K562 (cell line): Measurements from ENCODE around the gene NPB. TPM values are rescaled to one million over a fixed set of nuclear protein-coding genes. Genes with fewer than 3 reads are reported as not detected.

Experiments
- ATAC-seq: fragments of 200-7000 bp; cut with Tn5 transposase; 3 replicates; pipeline ENCODE4 v1.9.1; 2020; ENCODE audit warnings: moderate library complexity
- BruUV-seq: library from RNA; stranded (reverse); fragments of 400-500 nt; replicated peaks from 2 replicates; lab custom pipeline; 2021; lab: Mats Ljungman, UMichigan
- CTCF ChIA-PET: fragments of 300-600 bp; formaldehyde crosslinking; extraction: SDS; loops from one replicate; lab custom pipeline; 2021; ENCODE audit warnings: low intra/inter-chr PET ratio; lab: Yijun Ruan, JAX
- POLR2A ChIA-PET: fragments of 300-600, 350-650 bp; sonication (Branson Sonifier 250); formaldehyde crosslinking; extraction: SDS; loops from one replicate; lab custom pipeline; 2021; ENCODE audit warnings: antibody characterized with exemption, inconsistent platforms; lab: Yijun Ruan, JAX
- DNase-seq, 4 experiments: peaks; one replicate each; pipeline versions ENCODE4 v3.0.0 to v3.0.0-alpha.2; 2011 to 2018; ENCODE audit warnings: low spot score in 3 of 4, mixed read lengths in 3 of 4; ENCODE audit errors: extremely low read depth in 1 of 4
- FAIRE-seq: peaks from 2 replicates; lab custom pipeline; 2011; peaks lifted over from hg19 to GRCh38; lab: Jason Lieb, UNC
- H2AFZ ChIP-seq: 2 replicates; pipeline ENCODE4 v1.6.0; 2011; ENCODE audit warnings: low read depth, low read length, control low read depth, inconsistent platforms
- H3K27ac ChIP-seq: fragments of 200-600 bp; 3 replicates; pipeline ENCODE4 v1.8.0; 2011; ENCODE audit warnings: low read depth, mild to moderate bottlenecking, control low read depth, inconsistent platforms, low read length, moderate library complexity, mixed read lengths; ENCODE audit errors: extremely low read depth
- H3K27me3 ChIP-seq, 2 experiments: fragments of 300-600 bp in 1 of 2; 2 replicates in 1 of 2; 3 replicates in 1 of 2; pipeline versions ENCODE4 v1.6.0 to v1.8.0; 2011; ENCODE audit warnings: inconsistent platforms in 2 of 2, low read length in 2 of 2, mild to moderate bottlenecking in 1 of 2, mixed read lengths in 1 of 2, moderate library complexity in 1 of 2; ENCODE audit not compliant: control insufficient read depth in 2 of 2, insufficient read depth in 2 of 2
- H3K36me3 ChIP-seq: fragments of 300-600 bp; 3 replicates; pipeline ENCODE4 v1.8.0; 2011; ENCODE audit warnings: mild to moderate bottlenecking, low read length, inconsistent platforms; ENCODE audit not compliant: control insufficient read depth, insufficient read depth
- H3K4me1 ChIP-seq, 2 experiments: fragments of 200-600 bp in 1 of 2; replicated peaks in 1 of 2; 2 replicates in 1 of 2; 3 replicates in 1 of 2; pipeline versions ENCODE4 v1.5.1 to v1.8.0; 2011; ENCODE audit warnings: inconsistent platforms in 2 of 2, low read length in 2 of 2, mild to moderate bottlenecking in 1 of 2, mixed read lengths in 1 of 2, moderate library complexity in 1 of 2; ENCODE audit not compliant: control insufficient read depth in 2 of 2, insufficient read depth in 2 of 2
- H3K4me2 ChIP-seq: 2 replicates; pipeline ENCODE4 v1.6.1; 2011; ENCODE audit warnings: low read length, control low read depth, inconsistent platforms, mixed read lengths; ENCODE audit not compliant: insufficient read depth
- H3K4me3 ChIP-seq: fragments of 200-600 bp; sonication (generic), shearing (Covaris generic); 2 replicates; pipeline ENCODE4 v1.5.1; 2016; ENCODE audit warnings: control low read depth, inconsistent platforms
- H3K79me2 ChIP-seq: fragments of 200-600 bp; 3 replicates; pipeline ENCODE4 v1.8.0; 2011; ENCODE audit warnings: low read length, inconsistent platforms; ENCODE audit not compliant: control insufficient read depth, insufficient read depth
- H3K9ac ChIP-seq, 2 experiments: 2 replicates each; pipeline versions ENCODE4 v1.6.0 to v1.6.1; 2011; ENCODE audit warnings: low read depth in 2 of 2, low read length in 2 of 2, control low read depth in 1 of 2, inconsistent platforms in 1 of 2, mild to moderate bottlenecking in 1 of 2, mixed read lengths in 1 of 2; ENCODE audit not compliant: insufficient read depth in 1 of 2
- H3K9me1 ChIP-seq: one replicate; pipeline ENCODE4 v1.6.0; 2011; ENCODE audit warnings: inconsistent platforms, mild to moderate bottlenecking, low read length, moderate library complexity; ENCODE audit not compliant: control insufficient read depth, insufficient read depth
- H3K9me3 ChIP-seq: replicated peaks from 2 replicates; pipeline ENCODE4 v1.5.1; 2011; ENCODE audit warnings: low read depth, low read length, inconsistent platforms; ENCODE audit not compliant: control insufficient read depth, insufficient read depth
- H4K20me1 ChIP-seq: replicated peaks from 2 replicates; pipeline ENCODE4 v1.6.1; 2011; ENCODE audit warnings: low read length, inconsistent platforms, mixed read lengths; ENCODE audit not compliant: control insufficient read depth, insufficient read depth
- AFF4 ChIP-seq: sonication (generic); formaldehyde crosslinking; IDR thresholded peaks from 2 replicates; pipeline ENCODE4 v1.8.0; 2023; ENCODE audit warnings: mild to moderate bottlenecking, missing genetic modification reagents
- ARID4B ChIP-seq: sonication (generic); formaldehyde crosslinking; IDR thresholded peaks from 2 replicates; pipeline ENCODE4 v1.8.0; 2022; ENCODE audit warnings: mild to moderate bottlenecking, missing genetic modification reagents
- CAMTA2 ChIP-seq: fragments of 250-450 bp; sonication (Bioruptor Pico); conservative IDR thresholded peaks from 2 replicates; pipeline ENCODE4 v1.5.1; 2022
- CHD2 ChIP-seq: IDR thresholded peaks from 2 replicates; pipeline ENCODE4 v1.6.1; 2011; ENCODE audit warnings: low read depth, low read length
- FOS ChIP-seq: IDR thresholded peaks from 3 replicates; pipeline ENCODE4 v1.6.1; 2011; ENCODE audit not compliant: insufficient read length; ENCODE audit errors: extremely low read depth
- GTF2A2 ChIP-seq: IDR thresholded peaks from 2 replicates; pipeline ENCODE4 v1.6.1; 2016; ENCODE audit warnings: mild to moderate bottlenecking, missing genetic modification characterization, missing compliant biosample characterization
- HIVEP1 ChIP-seq: fragments of 250-450 bp; sonication (Bioruptor Pico); IDR thresholded peaks from 2 replicates; pipeline ENCODE4 v1.4.0; 2020; ENCODE audit warnings: mild to moderate bottlenecking
- LCOR ChIP-seq: sonication (generic); formaldehyde crosslinking; IDR thresholded peaks from 2 replicates; pipeline ENCODE4 v1.8.0; 2022; ENCODE audit warnings: mild to moderate bottlenecking, missing genetic modification reagents
- NR4A1 ChIP-seq, 2 experiments: fragments of 250-450 bp in 1 of 2; fragments of 450-650 bp in 1 of 2; sonication (Bioruptor Pico) in 1 of 2; IDR thresholded peaks; 2 replicates each; pipeline versions ENCODE4 v1.4.0 to v1.6.1; 2016 to 2020; ENCODE audit warnings: mild to moderate bottlenecking in 2 of 2, missing compliant biosample characterization in 1 of 2, missing genetic modification characterization in 1 of 2, moderate library complexity in 1 of 2
- PHF8 ChIP-seq: fragments of 200-600 bp; sonication (generic); IDR thresholded peaks from 2 replicates; pipeline ENCODE4 v1.6.1; 2012; ENCODE audit warnings: mixed run types, mild to moderate bottlenecking, inconsistent platforms, low read length, moderate library complexity, borderline replicate concordance
- SMAD3 ChIP-seq: fragments of 450-650 bp; formaldehyde crosslinking; conservative IDR thresholded peaks from 2 replicates; pipeline ENCODE4 v1.4.0; 2020; ENCODE audit warnings: mild to moderate bottlenecking
- WGBS: fragments of 100-300 bp; shearing (Covaris generic); methylation state at CpG from one replicate; pipeline ENCODE4 v1.1.6; 2016; ENCODE audit warnings: low coverage, mixed read lengths; ENCODE audit not compliant: insufficient coverage; ENCODE audit errors: missing lambda C conversion rate; 5-methylcytosine and 5-hydroxymethylcytosine counted together
- in situ Hi-C: fragments of 300-500 bp; cut with MboI; formaldehyde crosslinking; loops from 4 replicates; pipeline ENCODE4 v1.15.0; 2018; ENCODE audit warnings: inconsistent platforms, mixed read lengths
- intact Hi-C: fragments of 100-400 bp; cut with micrococcal nuclease; formaldehyde crosslinking; loops from 2 replicates; pipeline ENCODE4 v1.14.2; 2022
- polyA plus RNA-seq, 8 experiments: library from polyadenylated mRNA; depleted of rRNA in 4 of 8; stranded (reverse) in 5 of 8; unstranded in 3 of 8; fragments of >200 nt; fragmentation: Nextera tagmentation in 2 of 8; fragmentation: Illumina TruSeq in 1 of 8; extraction: Ambion mirVana in 2 of 8; extraction: Trizol in 1 of 8; gene quantifications; 2 replicates each; pipeline versions ENCODE4 v1.2.1 to v1.2.3, GENCODE V29; 2011 to 2014; ENCODE audit warnings: inconsistent platforms in 1 of 8, missing spikeins in 1 of 8
- total RNA-seq, 7 experiments: library from RNA; depleted of rRNA in 6 of 7; stranded (reverse); fragments of >200 nt in 6 of 7; fragmentation: Illumina TruSeq in 2 of 7; extraction: Trizol in 2 of 7; gene quantifications; 2 replicates each; pipeline versions ENCODE4 v1.2.1 to v1.2.3, GENCODE V29; 2011 to 2021; ENCODE audit warnings: low replicate concordance in 1 of 7
- TF ChIP-seq, protein P1 (sequence below): sonication (generic); formaldehyde crosslinking; IDR thresholded peaks from 2 replicates; pipeline ENCODE4 v1.8.1; 2022; ENCODE audit warnings: missing genetic modification reagents

NPB gene
- total and polyA plus RNA-seq, 9 of the 15 experiments (the other 6 are each of a cell fraction or from before 2014, with no cell fraction given): 0.03 to 0.61 (median 0.14) TPM; not detected in 2

DNA sequence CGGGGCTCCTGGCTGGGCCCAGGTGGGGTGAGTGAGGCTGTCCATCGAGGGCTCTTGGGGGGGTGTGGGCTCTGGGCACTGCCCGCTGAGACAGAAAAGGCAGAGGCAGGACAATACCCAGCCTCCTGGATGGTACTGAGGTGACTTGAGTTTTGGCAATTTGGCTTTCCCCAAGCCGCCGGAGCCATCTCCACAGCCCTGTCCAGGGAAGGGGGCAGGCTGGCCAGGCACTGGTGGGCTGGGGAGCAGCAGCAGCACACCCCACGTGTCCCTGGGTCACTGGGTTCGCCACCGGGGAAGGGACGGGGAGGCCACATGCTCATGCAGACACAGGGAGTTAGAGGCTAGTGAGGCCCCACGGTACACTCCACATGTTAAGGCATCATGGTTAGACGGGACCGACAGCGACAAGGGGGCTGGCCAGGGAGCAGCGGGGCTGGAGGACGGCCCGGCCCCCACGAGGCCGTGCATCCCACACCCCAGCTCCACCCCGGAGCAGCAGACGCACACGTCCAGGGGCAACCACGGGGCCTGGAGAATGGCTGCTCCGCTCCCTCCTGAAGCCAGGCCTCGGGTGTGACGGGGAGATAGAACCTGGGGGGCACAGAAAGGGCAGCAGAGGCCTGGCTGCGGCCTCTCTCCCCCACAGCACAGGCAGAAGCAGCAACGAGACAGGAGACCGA lies 33.9 kb upstream of the NPB start:
- Histone ChIP-seq H3K9me3 (no peaks in the 10 kb centered on the region), H3K9ac (peak overlapping the region; percentile 44 to 91; a peak in 3 of 4 replicates), H3K36me3 (peaks cover 57% of the 10 kb centered on the region), H3K4me2 (peak overlapping the region; percentile 21; the same call in 1 of the 2 replicates), H4K20me1 (peaks cover 41% of the 10 kb centered on the region), H3K27me3 (no peaks in the 10 kb centered on the region), H3K27ac (peak overlapping the region; percentile 93), H3K9me1 (no peaks in the 10 kb centered on the region), H3K4me1 (peaks cover 36 to 86% of the 10 kb centered on the region in 2 experiments), H2AFZ (no peak overlapping the region), H3K4me3 (no peak overlapping the region), H3K79me2 (peaks cover 66% of the 10 kb centered on the region)
- in situ Hi-C loops: no loop called here
- DNase-seq (peak in 2 of 4 experiments; percentile 26 to 32), FAIRE-seq (peak; percentile 77), ATAC-seq (peak; percentile 15)
- intact Hi-C loops: no loop called here
- BruUV-seq: no TSS peak
- ChIA-PET CTCF (no interaction called here), POLR2A (interaction anchor here (0.7 to 1.5 kb wide), 8 partner anchors 12 to 137 kb away, joined by 3 to 8 read pairs (median 3); no protein-coding TSS in a partner anchor)
- 25% methylated on average over 21 of the region's 28 CpGs for WGBS
- TF ChIP-seq HIVEP1 (CRISPR knock-in tag): no peak; the same call in 1 of the 2 replicates
- peak; percentile 8 for TF ChIP-seq AFF4 (CRISPR knock-in tag)
- no peak for TF ChIP-seq GTF2A2 (tag)
- TF ChIP-seq FOS: no peak
- TF ChIP-seq PHF8: no peak
- no peak for TF ChIP-seq CHD2
- TF ChIP-seq LCOR: 0 out of 2 replicates have a peak, but pooled peaks have one; percentile 18
- TF ChIP-seq, protein P1, sequence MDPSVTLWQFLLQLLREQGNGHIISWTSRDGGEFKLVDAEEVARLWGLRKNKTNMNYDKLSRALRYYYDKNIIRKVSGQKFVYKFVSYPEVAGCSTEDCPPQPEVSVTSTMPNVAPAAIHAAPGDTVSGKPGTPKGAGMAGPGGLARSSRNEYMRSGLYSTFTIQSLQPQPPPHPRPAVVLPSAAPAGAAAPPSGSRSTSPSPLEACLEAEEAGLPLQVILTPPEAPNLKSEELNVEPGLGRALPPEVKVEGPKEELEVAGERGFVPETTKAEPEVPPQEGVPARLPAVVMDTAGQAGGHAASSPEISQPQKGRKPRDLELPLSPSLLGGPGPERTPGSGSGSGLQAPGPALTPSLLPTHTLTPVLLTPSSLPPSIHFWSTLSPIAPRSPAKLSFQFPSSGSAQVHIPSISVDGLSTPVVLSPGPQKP (CRISPR knock-in tag): no peak
- no peak; the same call in 1 of the 2 replicates for TF ChIP-seq NR4A1 (CRISPR knock-in tag; IDR thresholded peaks at IDR 0.05)
- no peak; the same call in 1 of the 2 replicates for TF ChIP-seq NR4A1 (tag; IDR thresholded peaks at IDR 0.05)
- TF ChIP-seq CAMTA2 (CRISPR knock-in tag): 0 out of 2 replicates have a peak, but pooled peaks have one; percentile 7
- TF ChIP-seq ARID4B: peak; percentile 87
- no peak for TF ChIP-seq SMAD3 (CRISPR knock-in tag)
